Breast epithelium (tissue), 4 donors: Measurements from ENCODE around the gene PIGV. TPM values are rescaled to one million over a fixed set of nuclear protein-coding genes. Genes with fewer than 3 reads are reported as not detected.
"Not testable (repeated sequence)": the region's sequence is repeated elsewhere in the genome, so short reads cannot be mapped to it uniquely, and the experiment has no call there.

Experiments used
- DNase-seq, 2 donors: peaks; one replicate each; pipeline ENCODE4 v3.0.0-alpha.2; 2019; ENCODE audit warnings: low spot score in 2 of 2
- H3K27ac ChIP-seq, 2 donors: fragments of 200-600 bp; sonication (generic) in 1 of 2; one replicate each; pipeline ENCODE4 v1.5.1; 2016 to 2019; ENCODE audit warnings: mild to moderate bottlenecking in 1 of 2
- H3K27me3 ChIP-seq, 2 donors: fragments of 200-600 bp; sonication (generic) in 1 of 2; one replicate each; pipeline versions ENCODE4 v1.5.1 to v1.6.0; 2017 to 2019; ENCODE audit warnings: control low read depth in 1 of 2, mild to moderate bottlenecking in 1 of 2
- H3K36me3 ChIP-seq: fragments of 200-600 bp; one replicate; pipeline ENCODE4 v1.5.1; 2019
- H3K4me1 ChIP-seq, 2 donors: fragments of 200-600 bp; sonication (generic); one replicate each; pipeline ENCODE4 v1.5.1; 2016 to 2019; ENCODE audit warnings: control low read depth in 1 of 2
- H3K4me3 ChIP-seq, 3 donors: fragments of 200-600 bp; sonication (generic); 1 replicate in 2 of 3; 2 replicates in 1 of 3; pipeline ENCODE4 v1.5.1; 2016 to 2019; ENCODE audit warnings: mild to moderate bottlenecking in 3 of 3, moderate library complexity in 2 of 3
- H3K9me3 ChIP-seq, 2 donors: fragments of 200-600 bp; sonication (generic) in 1 of 2; one replicate each; pipeline ENCODE4 v1.5.1; 2016 to 2019; ENCODE audit warnings: control low read depth in 1 of 2
- POLR2A ChIP-seq: fragments of 450-650 bp; IDR thresholded peaks from one replicate; pipeline ENCODE4 v1.6.1; 2016; ENCODE audit warnings: antibody characterized with exemption, mild to moderate bottlenecking, moderate library complexity
- POLR2AphosphoS5 ChIP-seq, 3 donors: sonication (generic); formaldehyde crosslinking; IDR thresholded peaks; one replicate each; pipeline ENCODE4 v1.6.1; 2017; ENCODE audit warnings: antibody characterized with exemption in 3 of 3
- intact Hi-C: fragments of 100-400 bp; cut with DNase I; formaldehyde crosslinking; loops from one replicate; pipeline ENCODE4 v1.15.1; 2023; ENCODE audit warnings: low total_unique reads
- total RNA-seq, 3 donors: library from RNA; depleted of rRNA; stranded (reverse); fragments of >200 nt; gene quantifications; one replicate each; pipeline ENCODE4 v1.1.0, GENCODE V29; 2016
- TF ChIP-seq, protein P1 (sequence below), 3 donors: fragments of 450-650 bp; IDR thresholded peaks; one replicate each; pipeline ENCODE4 v1.5.1; 2016 to 2017; ENCODE audit warnings: antibody characterized with exemption in 3 of 3, mild to moderate bottlenecking in 3 of 3, moderate library complexity in 3 of 3

PIGV gene
- total RNA-seq, 3 donors from 2014 or later = 18.7 to 36.8 (median 29.7) TPM

DNA sequence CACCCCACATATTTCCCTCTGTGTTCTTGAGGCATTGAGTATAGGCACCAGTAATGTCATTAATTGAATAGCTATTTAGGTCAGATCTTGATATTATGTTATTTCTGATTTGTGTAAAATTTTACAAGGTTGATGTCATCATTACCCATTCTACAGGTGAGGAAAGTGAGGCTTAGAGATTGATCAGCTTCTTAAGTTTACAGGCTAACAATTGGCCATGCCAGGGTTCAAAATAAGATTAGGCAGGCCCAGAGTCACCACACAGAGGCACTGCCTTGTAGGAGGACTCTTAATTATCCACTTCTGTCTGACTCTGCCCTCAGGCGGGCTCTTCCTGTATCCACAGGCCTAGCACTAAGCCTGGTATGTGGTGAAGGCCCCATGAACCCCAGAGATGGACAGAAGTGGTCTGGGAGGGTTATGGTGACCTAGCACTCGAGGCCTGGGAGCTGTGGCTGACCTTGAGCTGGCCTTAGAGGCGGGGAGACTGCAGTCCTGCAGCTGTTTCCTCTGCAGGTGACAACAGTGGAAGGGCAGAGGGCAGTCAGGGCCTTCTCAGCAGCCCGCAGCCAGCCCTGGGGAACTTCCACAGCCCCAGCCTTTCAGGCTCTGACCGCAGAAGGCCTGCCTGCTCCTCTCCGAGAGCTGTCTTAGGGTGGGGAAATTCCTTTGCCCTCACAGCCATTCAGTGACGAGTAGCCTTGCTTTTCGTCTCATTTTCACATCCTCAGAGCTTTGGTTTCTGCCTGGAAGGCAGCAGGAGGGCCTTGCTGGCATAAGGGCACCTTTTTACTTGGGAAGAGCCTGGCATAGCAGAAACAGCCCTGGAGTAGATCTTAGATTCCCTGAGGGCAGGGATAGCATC is 51.0 kb downstream of the PIGV start:
- no peak overlapping the region for H3K4me3 ChIP-seq
- H3K4me1 ChIP-seq = no peaks in the 10 kb centered on the region
- no peak for DNase-seq
- H3K9me3 ChIP-seq = no peaks in the 10 kb centered on the region
- H3K27me3 ChIP-seq = no peaks in the 10 kb centered on the region
- peaks cover 5% of the 10 kb centered on the region for H3K36me3 ChIP-seq
- no peak for TF ChIP-seq POLR2AphosphoS5 (IDR thresholded peaks at IDR 0.05)
- TF ChIP-seq POLR2A = no peak
- TF ChIP-seq, protein P1, sequence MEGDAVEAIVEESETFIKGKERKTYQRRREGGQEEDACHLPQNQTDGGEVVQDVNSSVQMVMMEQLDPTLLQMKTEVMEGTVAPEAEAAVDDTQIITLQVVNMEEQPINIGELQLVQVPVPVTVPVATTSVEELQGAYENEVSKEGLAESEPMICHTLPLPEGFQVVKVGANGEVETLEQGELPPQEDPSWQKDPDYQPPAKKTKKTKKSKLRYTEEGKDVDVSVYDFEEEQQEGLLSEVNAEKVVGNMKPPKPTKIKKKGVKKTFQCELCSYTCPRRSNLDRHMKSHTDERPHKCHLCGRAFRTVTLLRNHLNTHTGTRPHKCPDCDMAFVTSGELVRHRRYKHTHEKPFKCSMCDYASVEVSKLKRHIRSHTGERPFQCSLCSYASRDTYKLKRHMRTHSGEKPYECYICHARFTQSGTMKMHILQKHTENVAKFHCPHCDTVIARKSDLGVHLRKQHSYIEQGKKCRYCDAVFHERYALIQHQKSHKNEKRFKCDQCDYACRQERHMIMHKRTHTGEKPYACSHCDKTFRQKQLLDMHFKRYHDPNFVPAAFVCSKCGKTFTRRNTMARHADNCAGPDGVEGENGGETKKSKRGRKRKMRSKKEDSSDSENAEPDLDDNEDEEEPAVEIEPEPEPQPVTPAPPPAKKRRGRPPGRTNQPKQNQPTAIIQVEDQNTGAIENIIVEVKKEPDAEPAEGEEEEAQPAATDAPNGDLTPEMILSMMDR (IDR thresholded peaks at IDR 0.05) = no peak
- intact Hi-C loops = no loop called here
- peak overlapping the region in 1 of 2 donors; percentile 5 for H3K27ac ChIP-seq

- no peak for DNase-seq
- Histone ChIP-seq H3K27me3 (no peaks in the 10 kb centered on the region), H3K9me3 (no peaks in the 10 kb centered on the region), H3K36me3 (peaks cover 5% of the 10 kb centered on the region), H3K27ac (no peak overlapping the region), H3K4me3 (no peak overlapping the region), H3K4me1 (no peaks in the 10 kb centered on the region)
- intact Hi-C loops = no loop called here
- TF ChIP-seq, protein P1 (IDR thresholded peaks at IDR 0.05) = no peak
- no peak for TF ChIP-seq POLR2AphosphoS5 (IDR thresholded peaks at IDR 0.05)
- TF ChIP-seq POLR2A = no peak
Observed at GRCh38 chr1:26839339-26839722, 51.6 kb downstream of the PIGV start.

- H3K27me3 ChIP-seq = no peaks in the 10 kb centered on the region
- no peak overlapping the region for H3K27ac ChIP-seq
- no peak for DNase-seq
- no peaks in the 10 kb centered on the region for H3K9me3 ChIP-seq
- peaks cover 5% of the 10 kb centered on the region for H3K36me3 ChIP-seq
- H3K4me1 ChIP-seq = no peaks in the 10 kb centered on the region
- TF ChIP-seq, protein P1 (IDR thresholded peaks at IDR 0.05) = no peak
- TF ChIP-seq POLR2A (no peak), POLR2AphosphoS5 (IDR thresholded peaks at IDR 0.05) (no peak)
- intact Hi-C loops = no loop called here
- no peak overlapping the region for H3K4me3 ChIP-seq
Observed at GRCh38 chr1:26839779-26840178, 52.0 kb downstream of the PIGV start.

GRCh38 chr1:26844424-26845196 is 56.9 kb downstream of the PIGV start:
- Histone ChIP-seq H3K4me1 (no peaks in the 10 kb centered on the region), H3K27ac (no peak overlapping the region), H3K27me3 (no peaks in the 10 kb centered on the region), H3K36me3 (no peaks in the 10 kb centered on the region), H3K4me3 (no peak overlapping the region), H3K9me3 (no peaks in the 10 kb centered on the region)
- no peak for DNase-seq
- intact Hi-C loops = no loop called here
- TF ChIP-seq POLR2A (no peak), POLR2AphosphoS5 (IDR thresholded peaks at IDR 0.05) (no peak)
- TF ChIP-seq, protein P1 (IDR thresholded peaks at IDR 0.05) = no peak

GRCh38 chr1:26847826-26848225 is 60.1 kb downstream of the PIGV start:
- not testable (repeated sequence) for H3K4me1 ChIP-seq, H3K36me3 ChIP-seq, H3K9me3 ChIP-seq, DNase-seq, H3K4me3 ChIP-seq, H3K27me3 ChIP-seq, H3K27ac ChIP-seq
- intact Hi-C loops = loop anchor here (2.0 kb wide), 1 partner anchor 105 kb away; no protein-coding TSS in a partner anchor

Other genes with a start within 250 kb of the PIGV start
- gene ARID1A, start 91.9 kb upstream of the PIGV start, total RNA-seq = 10 to 100 TPM; 32.8 to 41.9 (median 35.4) TPM
- gene ZDHHC18, start 38.7 kb downstream of the PIGV start, total RNA-seq = 10 to 100 TPM; 12.3 to 35.4 (median 16.4) TPM
- 10 to 100 TPM in 2 of 3 donors, not detected in 1; 12.1 to 18.4 TPM for gene SFN, start 75.2 kb downstream of the PIGV start, total RNA-seq
- gene GPN2, start 102.3 kb downstream of the PIGV start, total RNA-seq = 10 to 100 TPM in 2 of 3 donors, 1 to 10 TPM in 1; 8.5 to 17.7 (median 13.4) TPM
- gene GPATCH3, start 112.5 kb downstream of the PIGV start, total RNA-seq = 10 to 100 TPM in 2 of 3 donors, 1 to 10 TPM in 1; 8.3 to 13.5 (median 11.8) TPM
- not detected for gene NR0B2, start 126.0 kb downstream of the PIGV start, total RNA-seq
- 10 to 100 TPM; 47.9 to 51.5 (median 49.4) TPM for gene NUDC, start 133.8 kb downstream of the PIGV start, total RNA-seq
- gene KDF1, start 172.5 kb downstream of the PIGV start, total RNA-seq = 10 to 100 TPM in 2 of 3 donors, not detected in 1; 10.8 to 22.2 TPM
- 10 to 100 TPM in 2 of 3 donors, 1 to 10 TPM in 1; 1.6 to 27.8 (median 16.7) TPM for gene TRNP1, start 205.7 kb downstream of the PIGV start, total RNA-seq
- gene TENT5B, start 224.9 kb downstream of the PIGV start, total RNA-seq = 10 to 100 TPM; 15.2 to 46.2 (median 23.9) TPM